ENCODE measurements around the gene MYO5C. TPM values are rescaled to one million over a fixed set of nuclear protein-coding genes. Genes with fewer than 3 reads are reported as not detected.
A peak's percentile ranks its signal among the peaks of the same experiment; 100 is the strongest.

MYO5C gene
- total and polyA plus RNA-seq, 10 of the 15 experiments (the other 5 are each of a cell fraction or from before 2014, with no cell fraction given): 0.29 to 1.3 (median 0.75) TPM

DNA sequence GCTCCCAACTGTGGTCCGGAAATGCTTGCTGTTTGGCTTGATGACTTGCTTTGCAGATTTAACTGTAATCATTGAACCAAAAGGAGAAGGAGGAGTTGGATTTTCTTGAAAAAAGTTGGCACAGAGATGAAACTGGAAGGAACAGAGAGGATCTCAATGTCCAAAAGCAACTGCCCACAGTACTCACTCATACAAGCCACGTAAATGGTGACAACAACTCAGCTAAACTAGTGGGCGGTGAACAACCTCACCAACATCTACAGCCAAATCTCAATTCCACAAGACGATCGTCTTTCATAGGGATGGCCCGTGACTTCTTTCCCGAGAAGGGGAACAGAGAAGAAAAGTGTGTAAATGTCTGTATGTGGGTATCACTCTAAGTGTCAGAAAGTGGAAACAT is 48.1 kb downstream of the MYO5C start (continued):
- TF ChIP-seq, protein P1, sequence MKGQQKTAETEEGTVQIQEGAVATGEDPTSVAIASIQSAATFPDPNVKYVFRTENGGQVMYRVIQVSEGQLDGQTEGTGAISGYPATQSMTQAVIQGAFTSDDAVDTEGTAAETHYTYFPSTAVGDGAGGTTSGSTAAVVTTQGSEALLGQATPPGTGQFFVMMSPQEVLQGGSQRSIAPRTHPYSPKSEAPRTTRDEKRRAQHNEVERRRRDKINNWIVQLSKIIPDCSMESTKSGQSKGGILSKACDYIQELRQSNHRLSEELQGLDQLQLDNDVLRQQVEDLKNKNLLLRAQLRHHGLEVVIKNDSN (IDR thresholded peaks at IDR 0.05; ENCODE audit: borderline replicate concordance, extremely low read length, insufficient read depth, low read depth, low read length): no peak
- TF ChIP-seq PML (IDR thresholded peaks at IDR 0.05; ENCODE audit: low read length) (no peak), MTA2 (IDR thresholded peaks at IDR 0.05; ENCODE audit: low read depth) (no peak), SIX5 (IDR thresholded peaks at IDR 0.05; ENCODE audit: low read depth, low read length, severe bottlenecking) (no peak), TCF7 (IDR thresholded peaks at IDR 0.05; ENCODE audit: borderline replicate concordance) (no peak), SRF (IDR thresholded peaks at IDR 0.05; ENCODE audit: low read depth in 2 of 2, low read length in 2 of 2) (no peak), ZBED1 (IDR thresholded peaks at IDR 0.05; ENCODE audit: borderline replicate concordance) (no peak)

GRCh38 chr15:52246686-52247431 is 48.7 kb downstream of the MYO5C start:
- no peaks in the 10 kb centered on the region for H3K9me3 ChIP-seq (replicated peaks; ENCODE audit: control insufficient read depth, insufficient read depth, low read length)
- ChIA-PET SMC1A (ENCODE audit: uncharacterized antibody, unreplicated experiment) (interaction anchor here (1.0 to 1.3 kb wide), 3 partner anchors 10 to 64 kb away, joined by 3 to 4 read pairs (median 4); no protein-coding TSS in a partner anchor), RAD21 (ENCODE audit: unreplicated experiment) (interaction anchor here (0.9 to 1.4 kb wide), 2 partner anchors 10 to 12 kb away, joined by 3 to 5 read pairs; no protein-coding TSS in a partner anchor), POLR2A (no interaction called here), CTCF (interaction anchor here (1.2 to 2.2 kb wide), 3 partner anchors 9 to 15 kb away, joined by 3 to 13 read pairs (median 5); no protein-coding TSS in a partner anchor)
- no peaks in the 10 kb centered on the region for H4K20me1 ChIP-seq (ENCODE audit: control insufficient read depth, insufficient read depth)
- no peaks in the 10 kb centered on the region for H3K79me2 ChIP-seq (ENCODE audit: control insufficient read depth, insufficient read depth, low read length)
- ATAC-seq (peak; percentile 47), DNase-seq (ENCODE audit: low read depth, low spot score) (no peak), FAIRE-seq (no peak)
- TF ChIP-seq NFYB (IDR thresholded peaks at IDR 0.05; ENCODE audit: insufficient read depth, low read depth, low read length): no peak
- no peak for TF ChIP-seq CHD1 (IDR thresholded peaks at IDR 0.05; ENCODE audit: low read depth, low read length)
- TF ChIP-seq, protein P2, sequence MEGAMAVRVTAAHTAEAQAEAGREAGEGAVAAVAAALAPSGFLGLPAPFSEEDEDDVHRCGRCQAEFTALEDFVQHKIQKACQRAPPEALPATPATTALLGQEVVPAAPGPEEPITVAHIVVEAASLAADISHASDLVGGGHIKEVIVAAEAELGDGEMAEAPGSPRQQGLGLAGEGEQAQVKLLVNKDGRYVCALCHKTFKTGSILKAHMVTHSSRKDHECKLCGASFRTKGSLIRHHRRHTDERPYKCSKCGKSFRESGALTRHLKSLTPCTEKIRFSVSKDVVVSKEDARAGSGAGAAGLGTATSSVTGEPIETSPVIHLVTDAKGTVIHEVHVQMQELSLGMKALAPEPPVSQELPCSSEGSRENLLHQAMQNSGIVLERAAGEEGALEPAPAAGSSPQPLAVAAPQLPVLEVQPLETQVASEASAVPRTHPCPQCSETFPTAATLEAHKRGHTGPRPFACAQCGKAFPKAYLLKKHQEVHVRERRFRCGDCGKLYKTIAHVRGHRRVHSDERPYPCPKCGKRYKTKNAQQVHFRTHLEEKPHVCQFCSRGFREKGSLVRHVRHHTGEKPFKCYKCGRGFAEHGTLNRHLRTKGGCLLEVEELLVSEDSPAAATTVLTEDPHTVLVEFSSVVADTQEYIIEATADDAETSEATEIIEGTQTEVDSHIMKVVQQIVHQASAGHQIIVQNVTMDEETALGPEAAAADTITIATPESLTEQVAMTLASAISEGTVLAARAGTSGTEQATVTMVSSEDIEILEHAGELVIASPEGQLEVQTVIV (IDR thresholded peaks at IDR 0.05; ENCODE audit: borderline replicate concordance, partially characterized antibody): no peak
- no peak for TF ChIP-seq ELK1 (IDR thresholded peaks at IDR 0.05; ENCODE audit: low read depth, low read length)
- no peak for TF ChIP-seq SMARCA5 (IDR thresholded peaks at IDR 0.05)
- no peak for TF ChIP-seq WRNIP1 (IDR thresholded peaks at IDR 0.05; ENCODE audit: borderline replicate concordance, low read depth, low read length)
- TF ChIP-seq TCF7 (IDR thresholded peaks at IDR 0.05; ENCODE audit: borderline replicate concordance): no peak
- no peak for TF ChIP-seq ZNF622 (IDR thresholded peaks at IDR 0.05)
- no peak for TF ChIP-seq ZBED1 (IDR thresholded peaks at IDR 0.05; ENCODE audit: borderline replicate concordance)
- TF ChIP-seq USF2 (IDR thresholded peaks at IDR 0.05; ENCODE audit: borderline replicate concordance, low read depth, low read length): no peak
- no peak for TF ChIP-seq SRF (IDR thresholded peaks at IDR 0.05; ENCODE audit: low read depth in 2 of 2, low read length in 2 of 2)
- no peak overlapping the region for H3K4me2 ChIP-seq (ENCODE audit: control insufficient read depth, insufficient read depth)
- no TSS peak for BruUV-seq (replicated peaks)
- H3K4me3 ChIP-seq: no peak overlapping the region
- no peaks in the 10 kb centered on the region for H3K36me3 ChIP-seq (ENCODE audit: control insufficient read depth in 2 of 2, insufficient read depth in 2 of 2, low read length in 1 of 2)
- WGBS (ENCODE audit: insufficient coverage, insufficient replicate concordance, low lambda C conversion rate, missing lambda C conversion rate): 66% methylated on average over 16 of the region's 16 CpGs
- intact Hi-C loops (cut with micrococcal nuclease; ENCODE audit: unreplicated experiment) (no loop called here), in situ Hi-C loops (cut with MboI) (no loop called here)
- H3K9ac ChIP-seq (ENCODE audit: control insufficient read depth, insufficient read depth, low read length): no peak overlapping the region
- H3K4me1 ChIP-seq (ENCODE audit: control insufficient read depth, insufficient read depth, low read length): no peaks in the 10 kb centered on the region
- H3K27me3 ChIP-seq (replicated peaks in 1 of 2; ENCODE audit: control insufficient read depth in 2 of 2, insufficient read depth in 2 of 2, low read length in 1 of 2): no peaks in the 10 kb centered on the region
- no peak overlapping the region for H3K27ac ChIP-seq (ENCODE audit: control insufficient read depth, insufficient read depth)
- H2AFZ ChIP-seq (ENCODE audit: control insufficient read depth, low read depth, low read length): no peak overlapping the region

Measured in GM12878 (cell line).